Smooth muscle cell (in vitro differentiated cells): Measurements from ENCODE around the gene PDE8A. TPM values are rescaled to one million over a fixed set of nuclear protein-coding genes. Genes with fewer than 3 reads are reported as not detected.
A peak's percentile ranks its signal among the peaks of the same experiment; 100 is the strongest.

Experiments
- DNase-seq: peaks from one replicate; lab custom pipeline; 2025; ENCODE audit not compliant: unreplicated experiment; lab: John Stamatoyannopoulos, UW
- H2AFZ ChIP-seq: fragments of 200-600 bp; sonication (generic); 2 replicates; pipeline ENCODE4 v1.6.0; 2016; ENCODE audit warnings: antibody characterized with exemption, low read depth, mild to moderate bottlenecking
- H3F3A ChIP-seq: fragments of 200-600 bp; sonication (generic); 2 replicates; pipeline ENCODE4 v1.6.0; 2017; ENCODE audit warnings: antibody characterized with exemption, low read depth
- H3K27ac ChIP-seq: fragments of 200-600 bp; sonication (generic); 2 replicates; pipeline ENCODE4 v1.5.1; 2016; ENCODE audit warnings: low read depth, mild to moderate bottlenecking
- H3K27me3 ChIP-seq: fragments of 200-600 bp; sonication (generic); 2 replicates; pipeline ENCODE4 v1.6.1; 2016; ENCODE audit warnings: low read depth, mild to moderate bottlenecking
- H3K36me3 ChIP-seq: fragments of 200-600 bp; sonication (generic); 2 replicates; pipeline ENCODE4 v1.5.1; 2016; ENCODE audit warnings: low read depth
- H3K4me1 ChIP-seq: fragments of 200-600 bp; sonication (generic); 2 replicates; pipeline ENCODE4 v1.5.1; 2016; ENCODE audit warnings: low read depth
- H3K4me2 ChIP-seq: fragments of 200-600 bp; sonication (generic); 2 replicates; pipeline ENCODE4 v1.6.0; 2016; ENCODE audit warnings: mild to moderate bottlenecking
- H3K4me3 ChIP-seq: fragments of 200-600 bp; sonication (generic); 2 replicates; pipeline ENCODE4 v1.5.1; 2016; ENCODE audit warnings: mild to moderate bottlenecking
- H3K79me2 ChIP-seq: fragments of 200-600 bp; sonication (generic); 2 replicates; pipeline ENCODE4 v1.6.0; 2016; ENCODE audit warnings: low read depth, mild to moderate bottlenecking
- H3K9ac ChIP-seq: fragments of 200-600 bp; sonication (generic); 2 replicates; pipeline ENCODE4 v1.6.0; 2016; ENCODE audit warnings: low read depth
- H3K9me3 ChIP-seq: fragments of 200-600 bp; sonication (generic); replicated peaks from 2 replicates; pipeline ENCODE4 v1.5.1; 2016; ENCODE audit warnings: low read depth
- H4K20me1 ChIP-seq: fragments of 200-600 bp; sonication (generic); 2 replicates; pipeline ENCODE4 v1.6.0; 2016; ENCODE audit warnings: low read depth
- WGBS: methylation state at CpG from one replicate; pipeline ENCODE4 v1.1.7; 2016; ENCODE audit warnings: low lambda C conversion rate; 5-methylcytosine and 5-hydroxymethylcytosine counted together
- polyA plus RNA-seq: library from polyadenylated mRNA; unstranded; fragments of >200 nt; fragmentation: Nextera tagmentation; extraction: Ambion mirVana; gene quantifications from 2 replicates; pipeline ENCODE4 v1.2.1, GENCODE V29; 2016
- total RNA-seq: library from RNA; depleted of rRNA; stranded (reverse); fragments of >200 nt; gene quantifications from 2 replicates; pipeline ENCODE4 v1.2.3, GENCODE V29; 2014
- TF ChIP-seq, protein P1 (sequence below): fragments of 200-600 bp; sonication (generic); IDR thresholded peaks from 2 replicates; pipeline ENCODE4 v1.5.1; 2017; ENCODE audit warnings: borderline replicate concordance, mild to moderate bottlenecking, antibody characterized with exemption; ENCODE audit not compliant: insufficient read depth, poor library complexity, severe bottlenecking

Gene PDE8A
- total and polyA plus RNA-seq, 2 experiments from 2014 or later = 5.5 to 19.8 TPM

DNA sequence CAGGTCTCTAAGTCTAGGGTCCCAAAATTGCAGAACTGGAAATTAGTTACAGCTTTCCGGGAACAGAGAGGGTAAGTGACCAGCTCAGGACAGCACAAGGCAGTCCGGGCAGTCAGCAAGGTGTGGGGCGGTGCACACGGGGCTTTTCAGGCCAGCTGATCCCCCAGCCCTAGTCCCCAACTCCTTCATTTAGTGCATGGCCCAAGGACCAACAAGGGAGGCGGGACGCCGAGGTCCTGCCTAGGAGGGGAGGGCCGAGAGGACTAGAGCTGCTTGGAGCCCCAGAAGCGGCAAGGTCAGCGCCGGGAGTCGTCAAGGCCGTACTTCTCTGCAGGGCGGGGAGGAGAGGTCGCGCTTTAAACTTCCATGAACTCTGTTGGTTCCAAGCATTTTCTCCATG lies 2.0 kb upstream of the PDE8A start:
- peaks cover 4% of the 10 kb centered on the region for H3K4me1 ChIP-seq
- no peaks in the 10 kb centered on the region for H3K9me3 ChIP-seq
- H3K4me3 ChIP-seq = peak overlapping the region; percentile 81
- H3K4me2 ChIP-seq = peak overlapping the region; percentile 90
- H3K79me2 ChIP-seq = peaks cover 10% of the 10 kb centered on the region
- 20% methylated on average over 16 of the region's 16 CpGs for WGBS
- peaks cover 3% of the 10 kb centered on the region for H3F3A ChIP-seq
- no peak overlapping the region for H3K9ac ChIP-seq
- H3K36me3 ChIP-seq = no peaks in the 10 kb centered on the region
- TF ChIP-seq, protein P1, sequence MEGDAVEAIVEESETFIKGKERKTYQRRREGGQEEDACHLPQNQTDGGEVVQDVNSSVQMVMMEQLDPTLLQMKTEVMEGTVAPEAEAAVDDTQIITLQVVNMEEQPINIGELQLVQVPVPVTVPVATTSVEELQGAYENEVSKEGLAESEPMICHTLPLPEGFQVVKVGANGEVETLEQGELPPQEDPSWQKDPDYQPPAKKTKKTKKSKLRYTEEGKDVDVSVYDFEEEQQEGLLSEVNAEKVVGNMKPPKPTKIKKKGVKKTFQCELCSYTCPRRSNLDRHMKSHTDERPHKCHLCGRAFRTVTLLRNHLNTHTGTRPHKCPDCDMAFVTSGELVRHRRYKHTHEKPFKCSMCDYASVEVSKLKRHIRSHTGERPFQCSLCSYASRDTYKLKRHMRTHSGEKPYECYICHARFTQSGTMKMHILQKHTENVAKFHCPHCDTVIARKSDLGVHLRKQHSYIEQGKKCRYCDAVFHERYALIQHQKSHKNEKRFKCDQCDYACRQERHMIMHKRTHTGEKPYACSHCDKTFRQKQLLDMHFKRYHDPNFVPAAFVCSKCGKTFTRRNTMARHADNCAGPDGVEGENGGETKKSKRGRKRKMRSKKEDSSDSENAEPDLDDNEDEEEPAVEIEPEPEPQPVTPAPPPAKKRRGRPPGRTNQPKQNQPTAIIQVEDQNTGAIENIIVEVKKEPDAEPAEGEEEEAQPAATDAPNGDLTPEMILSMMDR = no peak
- peaks cover 24% of the 10 kb centered on the region for H4K20me1 ChIP-seq
- no peak for DNase-seq
- H3K27me3 ChIP-seq = no peaks in the 10 kb centered on the region
- H2AFZ ChIP-seq = peak overlapping the region; percentile 89
- no peak overlapping the region for H3K27ac ChIP-seq

DNA sequence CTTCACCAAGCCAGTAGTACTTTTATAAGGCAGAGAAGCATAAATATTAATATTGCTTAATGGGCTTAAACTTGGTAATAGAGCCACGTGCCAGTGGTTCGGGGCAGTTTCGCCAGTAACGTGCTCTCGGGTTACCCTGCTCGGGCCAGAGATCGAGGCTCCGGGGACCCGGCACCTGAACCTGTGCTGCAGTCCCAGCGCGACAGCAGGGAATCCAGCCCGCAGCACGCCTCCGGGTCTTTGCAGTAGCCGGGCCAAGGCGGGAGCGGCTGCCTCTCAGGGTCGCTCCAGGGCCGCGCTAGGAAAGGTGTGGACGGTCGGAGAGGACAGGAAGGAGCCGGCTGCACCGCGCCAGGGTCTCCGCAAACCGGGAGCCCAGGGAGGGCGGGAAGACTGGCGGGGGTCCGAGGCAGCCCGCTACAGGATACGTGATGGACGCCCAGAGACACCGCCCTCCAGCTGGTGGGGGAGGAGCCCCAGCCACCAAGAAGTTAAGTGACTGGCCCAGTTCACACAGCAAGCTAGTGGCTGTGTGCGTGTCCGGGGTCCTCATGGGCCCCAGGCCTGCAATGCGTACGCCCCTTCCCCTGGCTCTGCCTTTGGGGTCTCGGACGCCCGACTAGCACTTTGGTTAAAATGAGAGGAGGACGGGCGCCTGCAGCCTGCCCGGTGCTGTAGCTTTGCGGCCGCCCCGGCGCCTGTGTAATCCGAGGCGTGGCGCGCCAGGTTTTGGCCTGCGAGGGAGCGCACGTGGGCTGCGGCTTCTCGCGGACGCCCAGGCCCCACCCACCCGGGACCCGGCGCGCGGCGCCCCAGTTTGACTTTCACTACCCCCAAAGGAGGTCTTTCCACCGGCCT lies 1.2 kb upstream of the PDE8A start:
- Histone ChIP-seq H3K4me3 (peak overlapping the region; percentile 81), H3K4me1 (peaks cover 4% of the 10 kb centered on the region), H3K27ac (peak overlapping the region; percentile 76), H3K27me3 (no peaks in the 10 kb centered on the region), H3F3A (peaks cover 3% of the 10 kb centered on the region), H3K36me3 (no peaks in the 10 kb centered on the region), H3K79me2 (peaks cover 15% of the 10 kb centered on the region), H3K9ac (peak overlapping the region; percentile 71), H3K9me3 (no peaks in the 10 kb centered on the region), H2AFZ (peak overlapping the region; percentile 89), H3K4me2 (peak overlapping the region; percentile 90), H4K20me1 (peaks cover 31% of the 10 kb centered on the region)
- WGBS = 2% methylated on average over 57 of the region's 66 CpGs
- peak; percentile 86 for DNase-seq
- TF ChIP-seq, protein P1 = peak; percentile 2

- Histone ChIP-seq H3K9ac (peak overlapping the region; percentile 71), H2AFZ (peak overlapping the region; percentile 89), H3K79me2 (peaks cover 18% of the 10 kb centered on the region), H3F3A (peaks cover 3% of the 10 kb centered on the region), H3K36me3 (no peaks in the 10 kb centered on the region), H3K4me1 (peaks cover 4% of the 10 kb centered on the region), H3K4me2 (peak overlapping the region; percentile 90), H3K4me3 (peak overlapping the region; percentile 81), H3K27me3 (no peaks in the 10 kb centered on the region), H3K9me3 (no peaks in the 10 kb centered on the region), H4K20me1 (peaks cover 39% of the 10 kb centered on the region), H3K27ac (peak overlapping the region; percentile 76)
- TF ChIP-seq, protein P1 = peak; percentile 15
- DNase-seq = peak; percentile 86
- WGBS = 2% methylated on average over 71 of the region's 75 CpGs
These were observed 474 bp upstream of the PDE8A start for GRCh38 chr15:84981054-84981710.
